Measurements from ENCODE around the gene TUBB. TPM values are rescaled to one million over a fixed set of nuclear protein-coding genes. Genes with fewer than 3 reads are reported as not detected.

TUBB gene
- total and polyA plus RNA-seq, 9 of the 15 experiments (the other 6 are each of a cell fraction or from before 2014, with no cell fraction given): 971 to 2,870 (median 1,478) TPM

DNA sequence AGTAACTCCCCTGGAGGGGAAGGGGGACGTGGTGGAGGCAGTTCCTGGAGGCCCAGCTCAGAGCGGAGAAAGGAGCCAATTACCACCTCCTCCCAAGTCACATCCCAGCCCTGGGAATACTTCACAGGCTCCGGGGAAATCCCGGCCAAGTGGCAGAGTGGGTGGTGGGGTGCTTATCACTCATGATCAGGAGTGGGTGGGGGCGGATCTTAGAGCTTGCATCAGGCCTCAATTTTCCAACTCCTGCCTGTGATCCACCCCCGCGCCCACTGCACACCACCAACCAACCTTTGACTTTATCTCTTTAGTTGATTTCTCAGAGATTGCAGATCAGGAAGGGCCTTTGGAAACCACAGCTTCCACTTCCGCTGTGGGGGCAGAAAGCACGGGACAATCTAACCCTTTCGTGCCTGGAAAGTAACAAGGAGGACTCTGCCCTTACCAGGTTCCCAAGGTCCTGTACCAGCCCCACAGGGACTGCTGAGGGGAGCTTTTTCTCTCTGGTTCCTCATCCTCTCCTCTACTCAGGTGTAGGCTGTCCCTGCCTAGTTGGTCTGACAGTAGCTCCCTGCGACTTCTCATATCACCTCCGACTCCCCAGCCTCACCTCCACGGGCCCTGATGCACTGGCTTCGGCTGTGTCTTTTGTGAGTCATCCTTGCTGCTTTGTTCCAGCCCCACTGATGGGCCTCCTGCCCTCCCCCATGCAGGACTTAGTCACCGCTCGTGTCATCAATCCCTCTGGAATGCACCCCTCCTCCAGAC is 49.1 kb downstream of the TUBB start (continued):
- TF ChIP-seq ZMIZ1 (IDR thresholded peaks at IDR 0.05; ENCODE audit: low read depth in 2 of 2, low read length in 2 of 2) (0 out of 4 replicates have a peak, but pooled peaks of 1 of the 2 experiments have one; percentile 61), ZNF668 (CRISPR knock-in tag; IDR thresholded peaks at IDR 0.05) (no peak), ETV5 (CRISPR knock-in tag; IDR thresholded peaks at IDR 0.05; ENCODE audit: low read depth) (peak; percentile 85), CTCFL (IDR thresholded peaks at IDR 0.05; ENCODE audit: borderline replicate concordance, insufficient read depth, low read depth, low read length, poor library complexity, severe bottlenecking) (no peak), BRF1 (IDR thresholded peaks at IDR 0.05; ENCODE audit: borderline replicate concordance, extremely low read depth, insufficient read length) (no peak), USF2 (CRISPR knock-in tag; IDR thresholded peaks at IDR 0.05) (no peak), NCOA6 (IDR thresholded peaks at IDR 0.05) (no peak), FOXJ3 (CRISPR knock-in tag; IDR thresholded peaks at IDR 0.05) (no peak), ILK (tag; IDR thresholded peaks at IDR 0.05; ENCODE audit: borderline replicate concordance, low read depth) (no peak), ZKSCAN3 (CRISPR knock-in tag; IDR thresholded peaks at IDR 0.05) (no peak)

All from K562 (cell line).